Epidermal melanocyte (primary cell): ENCODE measurements around the gene COLEC11.
"Not testable (repeated sequence)": the region's sequence is repeated elsewhere in the genome, so short reads cannot be mapped to it uniquely, and the experiment has no call there.

ENCODE experiments used
- DNase-seq: peaks from one replicate; pipeline ENCODE4 v3.0.0; 2011; ENCODE audit warnings: low spot score; ENCODE audit not compliant: insufficient read length

The COLEC11 gene

DNA sequence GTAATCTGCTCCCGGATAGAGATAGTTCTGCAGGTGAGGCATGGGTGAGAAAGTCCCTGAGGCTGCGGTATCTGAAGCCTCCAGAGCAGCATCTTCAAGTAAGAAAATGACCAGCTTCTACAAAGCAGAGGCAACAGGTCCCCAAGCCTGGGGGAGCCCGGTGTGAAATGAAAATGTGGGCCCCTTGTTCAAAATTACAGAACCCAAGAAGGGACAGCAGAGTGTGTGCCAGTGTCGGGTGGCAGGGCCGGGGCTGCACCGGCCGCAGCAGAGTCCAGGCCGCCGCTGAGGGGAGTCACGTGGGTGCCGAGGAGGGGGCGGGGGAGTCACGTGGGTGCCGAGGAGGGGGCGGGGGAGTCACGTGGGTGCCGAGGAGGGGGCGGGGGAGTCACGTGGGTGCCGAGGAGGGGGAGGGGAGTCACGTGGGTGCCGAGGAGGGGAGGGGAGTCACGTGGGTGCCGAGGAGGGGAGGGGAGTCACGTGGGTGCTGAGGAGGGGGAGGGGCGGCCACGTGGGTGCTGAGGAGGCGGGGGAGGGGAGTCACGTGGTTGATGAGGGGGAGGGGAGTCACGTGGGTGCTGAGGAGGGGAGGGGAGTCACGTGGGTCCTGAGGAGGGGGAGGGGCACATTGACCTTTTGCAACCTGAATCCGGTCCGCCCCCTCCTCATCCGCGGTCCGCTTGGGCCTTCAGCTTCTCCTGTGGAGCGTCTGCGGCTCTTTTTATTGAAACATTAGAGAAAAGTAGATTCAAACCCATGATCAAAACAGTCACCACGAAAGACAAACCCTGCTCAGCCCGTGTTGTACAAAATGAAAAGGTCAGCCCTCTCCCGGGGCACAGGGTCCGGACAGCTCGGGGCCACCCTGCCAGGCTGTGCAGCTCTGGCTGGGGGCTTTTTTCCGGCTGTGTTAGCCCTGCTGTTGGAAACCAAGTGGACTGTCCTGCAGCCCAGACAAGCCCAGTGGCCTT lies 10.4 kb downstream of the COLEC11 start:
- DNase-seq = no peak

DNA sequence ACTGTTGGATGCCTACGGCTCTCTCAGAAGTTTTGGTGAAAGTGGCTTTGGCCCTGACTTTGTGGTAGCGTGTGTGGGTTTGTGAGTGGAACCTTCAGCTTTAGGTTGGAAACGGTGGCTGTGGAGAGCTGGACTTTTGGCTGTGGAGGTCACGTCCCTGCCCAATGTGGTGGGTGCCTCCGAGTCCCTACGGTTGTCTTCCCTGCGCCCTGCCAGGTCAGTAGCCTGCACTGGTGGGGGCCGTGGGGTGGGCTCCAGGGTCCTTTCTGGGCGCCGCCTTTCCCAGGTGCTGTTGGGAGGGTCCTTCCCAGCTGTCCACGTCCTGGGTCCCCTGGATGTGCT lies 11.1 kb downstream of the COLEC11 start:
- no peak for DNase-seq

DNA sequence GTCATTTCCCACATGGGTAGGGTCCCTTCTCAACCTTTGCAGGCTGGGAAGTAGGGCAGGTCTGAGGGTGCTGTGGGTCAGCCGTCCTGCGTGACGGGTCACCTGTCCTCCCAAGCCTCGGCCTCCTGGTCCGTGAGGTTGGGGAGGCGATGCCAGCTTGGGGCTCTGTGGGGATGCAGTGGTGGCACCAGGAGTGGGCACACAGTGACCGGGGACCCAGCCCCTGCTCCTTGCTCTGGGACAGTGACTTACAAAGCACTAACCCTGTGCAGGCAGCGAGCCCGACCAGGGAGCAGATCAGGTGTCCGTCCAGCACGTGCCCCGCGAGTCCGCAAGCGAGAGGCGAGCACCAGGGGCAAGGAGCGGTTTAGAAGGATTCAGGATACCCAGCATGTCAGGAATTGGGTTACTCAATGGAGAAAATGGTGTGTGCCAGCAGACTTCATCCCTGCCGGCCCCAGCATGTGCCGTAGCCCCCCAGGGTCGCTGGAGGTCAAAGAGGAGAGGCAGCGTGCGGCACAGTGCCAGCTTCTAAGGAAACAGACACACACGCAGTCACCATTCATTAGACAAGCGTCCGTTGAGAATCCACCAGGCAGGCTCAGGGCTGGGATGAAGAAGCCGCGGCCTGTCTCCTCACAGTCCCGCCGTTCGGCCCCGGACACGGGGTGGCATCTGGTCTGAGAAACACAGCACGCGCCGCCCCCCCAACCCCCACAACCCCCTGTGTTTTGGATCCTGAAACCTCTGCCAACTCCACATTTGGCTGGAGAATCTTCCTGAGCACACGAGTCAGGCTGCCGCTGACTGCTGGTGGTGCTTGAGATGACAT lies 11.7 kb downstream of the COLEC11 start:
- DNase-seq = no peak

GRCh38 chr2:3608373-3609278 lies 13.7 kb downstream of the COLEC11 start:
- DNase-seq = no peak

- DNase-seq = not testable (repeated sequence)
These were observed 14.4 kb downstream of the COLEC11 start for GRCh38 chr2:3609279-3609673.

DNA sequence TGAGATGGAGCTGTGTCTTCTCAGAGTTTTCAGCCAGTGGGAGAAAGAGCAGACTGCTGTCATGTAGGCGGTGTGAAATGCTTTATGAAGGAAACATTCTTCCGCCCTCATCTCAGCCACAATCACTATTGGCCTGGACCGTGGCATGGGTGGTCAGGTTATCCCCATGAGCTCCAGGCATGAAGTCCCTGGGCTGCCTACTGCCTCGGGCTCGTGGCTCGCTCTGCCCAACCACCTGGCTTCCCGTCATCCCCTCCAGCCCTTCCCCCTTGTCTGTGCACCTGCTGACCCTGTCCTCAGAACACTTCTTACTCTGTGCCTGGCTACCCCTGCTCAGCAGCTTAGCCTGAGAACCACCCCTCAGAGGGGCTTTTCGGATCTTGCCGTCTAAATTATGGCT lies 15.5 kb downstream of the COLEC11 start:
- DNase-seq = no peak

GRCh38 chr2:3610881-3611505 lies 16.1 kb downstream of the COLEC11 start:
- no peak for DNase-seq

DNA sequence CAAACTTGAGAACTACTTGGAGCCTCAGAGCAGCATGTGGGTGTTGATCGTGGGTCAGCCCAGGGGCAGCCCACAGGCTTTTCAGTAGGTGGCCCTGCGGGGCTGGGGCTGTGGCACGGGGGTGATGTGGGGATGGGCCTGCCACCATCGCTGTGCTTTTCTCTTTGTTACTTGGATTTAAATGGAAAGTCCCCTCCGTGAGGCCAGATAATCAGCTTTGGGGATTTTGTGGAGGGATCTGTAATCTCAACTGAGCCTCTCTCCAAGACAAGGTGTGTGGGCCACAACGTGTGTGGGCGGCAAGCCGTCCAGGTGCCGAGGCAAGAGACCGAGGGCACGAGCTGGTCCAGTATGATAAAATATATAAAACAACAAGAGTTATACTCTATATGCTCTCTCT lies 16.7 kb downstream of the COLEC11 start:
- no peak for DNase-seq

- DNase-seq = no peak
These were observed 18.0 kb downstream of the COLEC11 start for GRCh38 chr2:3612639-3613523.

DNA sequence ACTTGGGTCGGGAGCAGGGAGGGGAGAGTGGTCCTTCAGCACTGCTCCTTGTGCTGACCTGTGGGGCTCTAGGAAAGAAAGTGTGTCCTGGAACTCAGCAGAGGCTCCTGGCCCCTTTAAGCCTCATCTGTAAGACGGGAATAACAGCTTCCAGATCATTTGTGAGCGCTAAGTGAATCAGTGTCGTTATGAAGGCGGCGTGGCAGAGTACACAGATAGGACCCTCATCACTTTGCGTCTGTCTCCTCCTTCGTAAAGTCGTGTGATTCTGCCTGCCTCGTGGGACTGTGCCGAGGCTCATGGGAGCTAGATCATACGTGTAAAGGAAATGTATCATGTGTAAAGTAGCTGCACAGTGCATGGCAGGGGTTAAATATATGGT lies 18.6 kb downstream of the COLEC11 start:
- DNase-seq = no peak

DNA sequence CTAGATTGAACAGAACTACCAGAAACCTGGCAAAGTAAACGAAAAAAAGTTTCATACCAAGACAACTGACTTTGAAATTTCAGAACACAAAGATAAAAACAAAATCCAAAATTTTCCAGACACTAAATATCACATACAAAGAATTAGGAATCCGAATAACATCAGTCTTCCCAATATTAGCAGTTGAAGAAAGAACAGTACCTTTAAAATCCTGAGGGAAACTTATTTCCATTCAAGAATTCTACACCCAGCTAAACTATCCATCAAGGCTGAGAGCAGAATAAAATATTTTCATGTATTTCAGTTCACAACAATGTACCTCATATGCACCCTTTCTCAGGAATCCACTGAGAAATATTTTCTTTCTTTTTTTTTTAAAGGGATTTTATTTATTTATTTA lies 19.8 kb downstream of the COLEC11 start:
- DNase-seq = not testable (repeated sequence)

DNA sequence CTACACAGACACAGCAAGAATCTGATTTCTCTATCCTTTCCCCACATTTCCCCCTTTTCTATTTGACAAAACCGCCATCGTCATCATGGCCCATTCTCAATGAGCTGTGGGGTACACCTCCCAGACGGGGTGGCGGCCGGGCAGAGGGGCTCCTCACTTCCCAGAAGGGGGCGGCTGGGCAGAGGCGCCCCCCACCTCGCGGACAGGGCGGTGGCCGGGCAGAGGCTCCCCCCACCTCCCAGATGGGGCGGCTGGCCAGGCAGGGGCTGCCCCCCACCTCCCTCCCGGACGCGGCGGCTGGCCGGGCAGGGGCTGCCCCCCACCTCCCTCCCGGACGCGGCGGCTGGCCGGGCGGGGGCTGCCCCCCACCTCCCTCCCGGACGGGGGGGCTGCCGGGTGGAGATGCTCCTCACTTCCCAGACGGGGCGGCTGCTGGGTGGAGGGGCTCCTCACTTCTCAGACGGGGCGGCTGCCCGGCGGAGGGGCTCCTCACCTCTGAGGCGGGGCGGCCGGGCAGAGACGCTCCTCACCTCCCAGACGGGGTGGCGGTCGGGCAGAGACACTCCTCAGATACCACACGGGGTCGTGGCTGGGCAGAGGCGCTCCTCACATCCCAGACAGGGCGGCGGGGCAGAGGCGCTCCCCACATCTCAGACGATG lies 20.8 kb downstream of the COLEC11 start:
- not testable (repeated sequence) for DNase-seq

DNA sequence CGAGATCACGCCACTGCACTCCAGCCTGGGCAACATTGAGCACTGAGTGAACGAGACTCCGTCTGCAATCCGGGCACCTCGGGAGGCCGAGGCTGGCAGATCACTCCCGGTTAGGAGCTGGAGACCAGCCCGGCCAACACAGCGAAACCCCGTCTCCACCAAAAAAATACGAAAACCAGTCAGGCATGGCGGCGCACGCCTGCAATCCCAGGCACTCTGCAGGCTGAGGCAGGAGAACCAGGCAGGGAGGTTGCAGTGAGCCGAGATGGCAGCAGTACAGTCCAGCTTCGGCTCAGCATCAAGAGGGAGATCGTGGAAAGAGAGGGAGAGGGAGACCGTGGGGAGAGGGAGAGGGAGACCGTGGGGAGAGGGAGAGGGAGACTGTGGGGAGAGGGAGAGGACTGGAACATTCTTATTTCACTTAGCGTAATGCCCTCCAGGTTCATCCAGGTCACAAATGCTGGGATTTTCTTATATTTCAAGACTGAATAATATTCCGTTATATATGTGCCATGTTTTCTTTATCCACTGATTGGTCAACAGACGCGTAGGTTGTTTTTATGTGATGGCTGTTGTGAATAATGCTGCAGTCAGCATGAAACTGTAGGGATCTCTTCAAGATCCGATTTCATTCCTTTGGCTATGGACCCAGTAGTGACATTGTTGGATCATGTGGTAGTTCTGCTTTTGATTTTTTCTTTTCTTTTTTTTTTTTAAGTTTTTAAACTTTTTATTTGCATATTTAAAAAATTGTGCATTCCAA lies 21.7 kb downstream of the COLEC11 start:
- DNase-seq = not testable (repeated sequence)

- no peak for DNase-seq
These were observed 22.4 kb downstream of the COLEC11 start for GRCh38 chr2:3617198-3617890.

DNA sequence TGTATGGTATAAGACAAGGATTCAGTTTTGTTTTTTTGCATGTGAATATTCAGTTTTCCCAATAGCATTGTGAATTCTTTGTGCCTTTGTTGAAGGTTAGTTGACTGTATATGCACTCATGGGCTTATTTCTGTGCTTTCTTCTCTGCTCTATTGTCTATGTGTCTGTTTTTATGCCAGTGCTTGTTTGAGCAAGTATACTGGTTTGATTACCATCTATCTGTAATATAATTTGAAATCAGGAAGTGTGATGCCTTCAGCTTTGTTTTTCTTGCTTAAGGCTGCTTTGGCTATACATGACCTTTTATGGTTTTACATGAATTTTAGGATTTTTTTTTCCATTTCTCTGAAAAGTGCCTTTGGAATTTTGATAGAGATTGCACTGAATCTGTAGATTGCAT lies 23.5 kb downstream of the COLEC11 start:
- no peak for DNase-seq

DNA sequence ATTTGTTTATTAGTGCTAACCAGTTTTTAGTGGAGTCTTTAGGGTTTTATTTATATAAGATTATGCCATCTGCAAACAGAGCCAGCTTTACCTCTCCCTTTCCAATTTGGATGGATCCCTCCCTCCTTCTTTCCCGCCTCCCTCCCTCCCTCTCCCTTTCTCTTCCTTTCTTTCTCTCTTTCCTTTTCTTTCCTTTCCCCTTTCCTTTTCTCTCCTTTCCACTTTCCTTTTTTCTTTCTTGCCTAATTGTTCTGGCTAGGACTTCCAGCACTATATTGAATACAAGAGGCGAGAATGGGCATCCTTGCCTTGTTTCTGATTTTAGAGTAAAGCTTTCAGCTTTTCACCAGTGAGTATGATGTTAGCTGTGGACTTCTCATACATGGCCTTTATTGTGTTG lies 24.1 kb downstream of the COLEC11 start:
- DNase-seq = no peak

DNA sequence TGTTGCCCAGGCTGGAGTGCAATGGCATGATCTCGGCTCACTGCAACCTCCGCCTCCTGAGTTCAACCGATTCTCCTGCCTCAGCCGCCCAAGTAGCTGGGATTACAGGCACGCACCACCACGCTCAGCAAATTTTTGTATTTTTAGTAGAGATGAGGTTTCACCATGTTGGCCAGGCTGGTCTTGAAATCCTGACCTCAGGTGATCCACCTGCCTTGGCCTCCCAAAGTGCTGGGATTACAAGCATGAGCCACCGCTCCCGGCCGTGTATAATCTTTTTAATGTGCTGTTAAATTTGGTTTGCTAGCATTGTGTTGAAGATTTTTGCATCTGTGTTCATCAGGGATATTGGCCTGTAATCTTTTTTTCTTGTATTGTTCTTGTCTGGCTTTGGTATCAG lies 24.7 kb downstream of the COLEC11 start:
- not testable (repeated sequence) for DNase-seq

- DNase-seq = no peak
These were observed 25.9 kb downstream of the COLEC11 start for GRCh38 chr2:3620834-3621233.
